HG02763 (cell line): Measurements from ENCODE around the gene SSTR1.

Experiments used
- ATAC-seq: cut with Tn5 transposase; IDR thresholded peaks from one replicate; pipeline ENCODE4 v1.9.1; 2021; ENCODE audit warnings: mild to moderate bottlenecking, moderate library complexity; ENCODE audit not compliant: unreplicated experiment

SSTR1 gene

DNA sequence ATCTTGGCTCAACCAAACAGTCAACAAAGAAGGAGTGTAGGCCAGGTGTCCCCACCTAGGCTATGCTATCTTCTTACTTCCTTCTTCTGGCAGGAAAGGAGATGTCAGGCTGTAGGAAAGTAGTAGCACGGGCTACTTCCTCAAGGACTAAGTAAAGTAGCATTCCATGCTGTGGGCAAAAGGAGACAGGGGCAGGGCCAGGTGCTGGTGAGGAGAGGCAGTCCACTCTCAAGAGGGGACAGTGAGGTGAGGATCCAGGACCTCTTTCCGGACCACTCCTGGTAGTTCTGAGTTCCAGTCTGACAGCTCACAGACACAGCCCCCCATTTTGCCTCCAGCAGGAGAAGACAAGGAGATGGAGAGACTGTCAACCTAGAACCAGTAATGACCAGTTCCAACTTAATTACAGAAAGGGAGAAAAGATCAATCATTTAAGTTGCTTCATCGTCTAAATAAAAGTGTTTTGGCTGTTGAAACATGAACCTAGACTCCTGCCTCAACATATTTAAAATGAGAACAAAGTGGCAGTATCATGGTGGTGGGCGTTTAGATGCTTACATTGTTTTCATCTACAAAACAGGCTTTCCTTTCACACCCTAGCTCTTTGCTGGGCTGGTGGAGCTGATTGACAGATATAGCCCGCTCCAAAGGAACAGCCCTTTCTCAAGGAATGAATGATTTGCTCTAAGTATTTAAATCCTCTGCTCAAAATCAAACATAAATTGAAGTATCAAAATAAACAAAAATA is 5.1 kb upstream of the SSTR1 start:
- no peak for ATAC-seq

DNA sequence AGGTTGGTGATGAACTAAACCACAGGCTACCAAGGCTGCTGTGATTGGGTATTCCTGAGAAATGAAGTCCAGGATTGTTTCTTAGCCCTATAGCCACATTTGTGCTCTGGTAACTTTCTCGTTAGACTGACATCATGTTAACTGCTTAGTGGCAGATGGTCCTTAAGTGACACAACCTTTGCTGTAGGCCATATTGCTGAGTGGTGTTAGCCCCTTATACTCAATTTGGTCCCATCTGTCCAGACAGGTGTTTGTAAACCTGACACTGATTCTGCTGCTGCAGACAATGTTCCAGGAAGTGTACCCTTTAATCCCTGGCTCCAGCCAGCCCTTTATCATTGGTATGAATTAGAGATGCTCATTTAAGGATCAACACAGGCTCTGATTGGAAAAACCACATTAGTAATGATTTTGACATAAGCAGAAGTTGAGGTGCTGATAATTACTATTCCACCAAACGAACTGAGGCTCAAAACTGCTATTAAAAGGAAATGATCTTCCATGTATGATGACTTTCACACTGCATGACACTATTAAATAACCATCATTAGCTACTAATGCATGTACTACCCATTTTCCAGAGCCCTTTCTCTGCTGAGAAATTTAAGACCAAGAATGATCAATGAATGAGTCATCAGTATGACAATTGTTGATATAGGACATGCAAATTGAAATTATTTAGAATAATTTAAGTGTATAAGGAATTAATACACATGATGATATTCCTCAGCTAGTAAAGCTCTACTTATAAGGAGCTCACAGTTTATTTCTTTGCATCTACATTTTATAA is 3.6 kb upstream of the SSTR1 start:
- ATAC-seq, result no peak

GRCh38 chr14:38204719-38205115 is 3.0 kb upstream of the SSTR1 start:
- ATAC-seq, result no peak

- ATAC-seq, result no peak
These were observed 2.4 kb upstream of the SSTR1 start for GRCh38 chr14:38205119-38205813.

- ATAC-seq, result no peak
These were observed 1.6 kb upstream of the SSTR1 start for GRCh38 chr14:38205949-38206665.

- no peak for ATAC-seq
These were observed 871 bp upstream of the SSTR1 start for GRCh38 chr14:38206689-38207376.

- ATAC-seq, result no peak
These were observed 348 bp upstream of the SSTR1 start for GRCh38 chr14:38207377-38207735.

DNA sequence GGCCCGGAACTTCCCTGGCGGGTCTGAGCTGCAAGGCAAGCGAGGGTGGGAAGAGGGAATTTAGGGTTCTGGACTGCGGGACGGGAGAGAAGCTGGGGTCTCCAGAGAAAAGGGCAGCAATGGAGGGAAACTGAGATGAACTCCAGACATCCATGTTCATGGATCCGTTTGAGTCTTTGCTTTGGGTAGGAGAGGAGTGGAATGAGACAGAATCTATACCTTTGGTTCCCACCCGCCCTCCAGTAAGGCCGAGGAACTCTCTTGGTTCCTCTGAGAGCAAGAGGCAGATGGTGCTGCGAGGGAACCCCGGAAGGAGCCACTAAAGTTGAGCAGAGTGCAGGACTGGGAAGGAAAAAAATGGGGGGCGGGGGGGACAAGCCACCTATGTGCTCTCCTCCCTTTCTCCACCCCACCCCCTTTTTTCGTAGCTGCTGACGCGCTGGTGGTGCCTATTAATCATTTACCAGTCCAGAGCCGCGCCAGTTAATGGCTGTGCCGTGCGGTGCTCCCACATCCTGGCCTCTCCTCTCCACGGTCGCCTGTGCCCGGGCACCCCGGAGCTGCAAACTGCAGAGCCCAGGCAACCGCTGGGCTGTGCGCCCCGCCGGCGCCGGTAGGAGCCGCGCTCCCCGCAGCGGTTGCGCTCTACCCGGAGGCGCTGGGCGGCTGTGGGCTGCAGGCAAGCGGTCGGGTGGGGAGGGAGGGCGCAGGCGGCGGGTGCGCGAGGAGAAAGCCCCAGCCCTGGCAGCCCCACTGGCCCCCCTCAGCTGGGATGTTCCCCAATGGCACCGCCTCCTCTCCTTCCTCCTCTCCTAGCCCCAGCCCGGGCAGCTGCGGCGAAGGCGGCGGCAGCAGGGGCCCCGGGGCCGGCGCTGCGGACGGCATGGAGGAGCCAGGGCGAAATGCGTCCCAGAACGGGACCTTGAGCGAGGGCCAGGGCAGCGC is 1.2 kb downstream of the SSTR1 start:
- no peak for ATAC-seq

DNA sequence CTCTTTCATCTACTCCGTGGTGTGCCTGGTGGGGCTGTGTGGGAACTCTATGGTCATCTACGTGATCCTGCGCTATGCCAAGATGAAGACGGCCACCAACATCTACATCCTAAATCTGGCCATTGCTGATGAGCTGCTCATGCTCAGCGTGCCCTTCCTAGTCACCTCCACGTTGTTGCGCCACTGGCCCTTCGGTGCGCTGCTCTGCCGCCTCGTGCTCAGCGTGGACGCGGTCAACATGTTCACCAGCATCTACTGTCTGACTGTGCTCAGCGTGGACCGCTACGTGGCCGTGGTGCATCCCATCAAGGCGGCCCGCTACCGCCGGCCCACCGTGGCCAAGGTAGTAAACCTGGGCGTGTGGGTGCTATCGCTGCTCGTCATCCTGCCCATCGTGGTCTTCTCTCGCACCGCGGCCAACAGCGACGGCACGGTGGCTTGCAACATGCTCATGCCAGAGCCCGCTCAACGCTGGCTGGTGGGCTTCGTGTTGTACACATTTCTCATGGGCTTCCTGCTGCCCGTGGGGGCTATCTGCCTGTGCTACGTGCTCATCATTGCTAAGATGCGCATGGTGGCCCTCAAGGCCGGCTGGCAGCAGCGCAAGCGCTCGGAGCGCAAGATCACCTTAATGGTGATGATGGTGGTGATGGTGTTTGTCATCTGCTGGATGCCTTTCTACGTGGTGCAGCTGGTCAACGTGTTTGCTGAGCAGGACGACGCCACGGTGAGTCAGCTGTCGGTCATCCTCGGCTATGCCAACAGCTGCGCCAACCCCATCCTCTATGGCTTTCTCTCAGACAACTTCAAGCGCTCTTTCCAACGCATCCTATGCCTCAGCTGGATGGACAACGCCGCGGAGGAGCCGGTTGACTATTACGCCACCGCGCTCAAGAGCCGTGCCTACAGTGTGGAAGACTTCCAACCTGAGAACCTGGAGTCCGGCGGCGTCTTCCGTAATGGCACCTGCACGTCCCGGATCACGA is 2.2 kb downstream of the SSTR1 start:
- no peak for ATAC-seq

DNA sequence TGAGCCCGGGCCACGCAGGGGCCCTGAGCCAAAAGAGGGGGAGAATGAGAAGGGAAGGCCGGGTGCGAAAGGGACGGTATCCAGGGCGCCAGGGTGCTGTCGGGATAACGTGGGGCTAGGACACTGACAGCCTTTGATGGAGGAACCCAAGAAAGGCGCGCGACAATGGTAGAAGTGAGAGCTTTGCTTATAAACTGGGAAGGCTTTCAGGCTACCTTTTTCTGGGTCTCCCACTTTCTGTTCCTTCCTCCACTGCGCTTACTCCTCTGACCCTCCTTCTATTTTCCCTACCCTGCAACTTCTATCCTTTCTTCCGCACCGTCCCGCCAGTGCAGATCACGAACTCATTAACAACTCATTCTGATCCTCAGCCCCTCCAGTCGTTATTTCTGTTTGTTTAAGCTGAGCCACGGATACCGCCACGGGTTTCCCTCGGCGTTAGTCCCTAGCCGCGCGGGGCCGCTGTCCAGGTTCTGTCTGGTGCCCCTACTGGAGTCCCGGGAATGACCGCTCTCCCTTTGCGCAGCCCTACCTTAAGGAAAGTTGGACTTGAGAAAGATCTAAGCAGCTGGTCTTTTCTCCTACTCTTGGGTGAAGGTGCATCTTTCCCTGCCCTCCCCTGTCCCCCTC is 3.0 kb downstream of the SSTR1 start:
- no peak for ATAC-seq

- ATAC-seq, result no peak
These were observed 3.6 kb downstream of the SSTR1 start for GRCh38 chr14:38211255-38211735.

- no peak for ATAC-seq
These were observed 4.4 kb downstream of the SSTR1 start for GRCh38 chr14:38212111-38212510.

DNA sequence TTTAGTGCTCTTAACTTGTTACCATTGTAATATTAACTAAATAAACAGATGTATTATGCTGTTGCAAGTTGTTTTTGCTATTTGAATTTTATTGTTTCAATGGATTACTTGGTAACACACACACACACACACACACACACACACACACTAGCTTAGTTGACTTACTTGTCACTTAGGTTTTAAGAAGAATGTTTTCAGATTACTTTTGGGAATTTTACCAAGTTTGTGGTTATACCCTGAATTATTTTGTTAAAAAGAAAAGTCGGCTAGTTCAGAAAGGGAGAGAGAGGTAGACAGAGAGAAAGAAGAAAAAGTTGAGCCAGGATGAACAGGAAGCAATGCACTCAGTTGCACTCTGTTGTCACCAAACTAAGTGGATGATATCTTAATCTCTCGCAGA is 5.3 kb downstream of the SSTR1 start:
- ATAC-seq, result no peak

GRCh38 chr14:38217553-38217952 is 9.8 kb downstream of the SSTR1 start:
- ATAC-seq, result no peak

DNA sequence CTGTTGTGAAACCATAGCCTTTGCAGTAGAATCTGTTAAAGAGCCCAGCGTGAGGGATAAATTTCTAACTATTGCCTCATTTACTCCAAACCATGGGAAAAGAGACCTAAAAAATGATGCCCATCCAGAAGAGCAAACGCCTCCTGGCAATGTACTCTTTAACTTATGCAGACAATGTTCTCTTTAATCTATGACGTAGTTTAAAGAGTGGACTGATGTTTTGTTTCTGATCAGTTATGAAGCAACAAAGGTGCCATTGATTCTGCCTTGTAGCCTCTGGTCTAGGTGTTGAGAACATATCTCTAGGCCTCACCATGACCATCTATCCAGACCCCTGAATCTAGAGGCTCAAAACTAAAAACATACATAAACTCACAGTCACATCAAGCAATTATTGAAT is 13.4 kb downstream of the SSTR1 start:
- no peak for ATAC-seq

GRCh38 chr14:38224338-38224737 is 16.6 kb downstream of the SSTR1 start:
- no peak for ATAC-seq

GRCh38 chr14:38225946-38226345 is 18.2 kb downstream of the SSTR1 start:
- ATAC-seq, result no peak

DNA sequence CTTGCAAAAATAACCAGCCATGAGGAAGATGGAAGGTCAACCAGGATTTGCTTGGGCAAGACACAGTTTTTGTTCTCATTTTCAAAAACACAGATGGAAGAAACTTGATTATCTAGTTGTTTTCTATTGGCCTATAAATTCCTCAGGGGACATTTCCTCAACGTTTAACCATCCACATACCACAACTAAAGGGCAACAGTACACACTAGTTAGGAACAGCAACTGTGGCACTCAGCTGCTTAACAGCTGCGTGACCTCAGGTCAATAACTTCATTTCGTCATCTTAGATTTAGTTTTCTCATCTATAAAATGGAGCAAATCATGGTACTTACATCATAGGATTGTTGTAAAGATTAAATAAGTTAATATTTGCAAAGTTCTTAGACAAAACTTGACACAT is 18.7 kb downstream of the SSTR1 start:
- no peak for ATAC-seq
